H9 (cell line): ENCODE data around the gene RALBP1. TPM values are rescaled to one million over a fixed set of nuclear protein-coding genes. Genes with fewer than 3 reads are reported as not detected.

Experiments
- DNase-seq: peaks from one replicate; pipeline ENCODE4 v3.0.0-alpha.2; 2017
- H2AFZ ChIP-seq: one replicate; pipeline ENCODE4 v1.6.1; 2013; ENCODE audit warnings: mild to moderate bottlenecking, low read length, control low read depth, moderate library complexity
- H2AK5ac ChIP-seq: 2 replicates; pipeline ENCODE4 v1.6.1; 2013; ENCODE audit warnings: low read length, control low read depth, mixed read lengths; ENCODE audit not compliant: insufficient read length
- H2BK120ac ChIP-seq: one replicate; pipeline ENCODE4 v1.6.1; 2013; ENCODE audit warnings: low read depth, mild to moderate bottlenecking, low read length, control low read depth, inconsistent platforms; ENCODE audit not compliant: poor library complexity, severe bottlenecking
- H2BK12ac ChIP-seq: 2 replicates; pipeline ENCODE4 v1.6.1; 2013; ENCODE audit warnings: low read length, control low read depth, mixed read lengths, low read depth; ENCODE audit not compliant: insufficient read length
- H2BK15ac ChIP-seq: 2 replicates; pipeline ENCODE4 v1.6.1; 2013; ENCODE audit warnings: low read depth, low read length, control low read depth
- H2BK20ac ChIP-seq: one replicate; pipeline ENCODE4 v1.6.1; 2013; ENCODE audit warnings: low read depth, mild to moderate bottlenecking, low read length, control low read depth, inconsistent platforms; ENCODE audit not compliant: poor library complexity, severe bottlenecking
- H2BK5ac ChIP-seq: 2 replicates; pipeline ENCODE4 v1.6.1; 2013; ENCODE audit warnings: low read length, control low read depth, mixed read lengths; ENCODE audit not compliant: insufficient read length
- H3K14ac ChIP-seq: 2 replicates; pipeline ENCODE4 v1.6.1; 2013; ENCODE audit warnings: low read length, control low read depth; ENCODE audit not compliant: insufficient read depth
- H3K18ac ChIP-seq: 2 replicates; pipeline ENCODE4 v1.6.1; 2013; ENCODE audit warnings: low read depth, mild to moderate bottlenecking, mixed read lengths, low read length, control low read depth; ENCODE audit not compliant: insufficient read length
- H3K23ac ChIP-seq: 2 replicates; pipeline ENCODE4 v1.6.1; 2013; ENCODE audit warnings: low read length, control low read depth, mixed read lengths, low read depth; ENCODE audit not compliant: insufficient read length
- H3K23me2 ChIP-seq: 2 replicates; pipeline ENCODE4 v1.6.1; 2013; ENCODE audit warnings: low read depth, mild to moderate bottlenecking, mixed read lengths, low read length, control low read depth; ENCODE audit not compliant: insufficient read length, poor library complexity, severe bottlenecking
- H3K27ac ChIP-seq: 2 replicates; pipeline ENCODE4 v1.5.1; 2013; ENCODE audit warnings: low read length, control low read depth, mixed read lengths, low read depth; ENCODE audit not compliant: insufficient read length
- H3K27me3 ChIP-seq: 2 replicates; pipeline ENCODE4 v1.6.1; 2013; ENCODE audit warnings: low read length, control low read depth, inconsistent platforms; ENCODE audit not compliant: insufficient read depth
- H3K4ac ChIP-seq: 2 replicates; pipeline ENCODE4 v1.6.1; 2013; ENCODE audit warnings: low read depth, mild to moderate bottlenecking, control low read depth, inconsistent platforms, low read length, moderate library complexity
- H3K4me1 ChIP-seq: 2 replicates; pipeline ENCODE4 v1.6.1; 2013; ENCODE audit warnings: low read length, control low read depth, inconsistent platforms; ENCODE audit not compliant: insufficient read depth
- H3K4me2 ChIP-seq: 2 replicates; pipeline ENCODE4 v1.6.1; 2013; ENCODE audit warnings: low read length, control low read depth, mixed read lengths; ENCODE audit not compliant: insufficient read length, insufficient read depth
- H3K56ac ChIP-seq: 2 replicates; pipeline ENCODE4 v1.6.1; 2013; ENCODE audit warnings: low read depth, mild to moderate bottlenecking, mixed read lengths, low read length, control low read depth; ENCODE audit not compliant: insufficient read length
- H3K79me1 ChIP-seq: 2 replicates; pipeline ENCODE4 v1.6.1; 2013; ENCODE audit warnings: low read depth, mild to moderate bottlenecking, moderate library complexity, low read length, control low read depth, inconsistent platforms; ENCODE audit not compliant: insufficient read depth, poor library complexity, severe bottlenecking
- H3K79me2 ChIP-seq: 2 replicates; pipeline ENCODE4 v1.6.1; 2013; ENCODE audit warnings: low read length, control low read depth, inconsistent platforms; ENCODE audit not compliant: insufficient read depth
- H3K9ac ChIP-seq: 2 replicates; pipeline ENCODE4 v1.6.1; 2013; ENCODE audit warnings: low read length, control low read depth, mixed read lengths; ENCODE audit not compliant: insufficient read length; ENCODE audit errors: extremely low read depth
- H3K9me3 ChIP-seq: one replicate; pipeline ENCODE4 v1.6.1; 2013; ENCODE audit warnings: low read depth, low read length, inconsistent platforms; ENCODE audit not compliant: control insufficient read depth
- H3T11ph ChIP-seq: one replicate; pipeline ENCODE4 v1.6.1; 2013; ENCODE audit warnings: mild to moderate bottlenecking, low read length, control low read depth, inconsistent platforms
- H4K20me1 ChIP-seq: one replicate; pipeline ENCODE4 v1.6.1; 2013; ENCODE audit not compliant: control insufficient read depth, insufficient read length, insufficient read depth
- H4K5ac ChIP-seq: 2 replicates; pipeline ENCODE4 v1.6.1; 2013; ENCODE audit warnings: low read depth, mild to moderate bottlenecking, mixed read lengths, low read length, control low read depth; ENCODE audit not compliant: insufficient read length
- H4K8ac ChIP-seq: replicated peaks from 2 replicates; pipeline ENCODE4 v1.6.1; 2013; ENCODE audit warnings: low read length, control low read depth, mixed read lengths, low read depth; ENCODE audit not compliant: insufficient read length
- H4K91ac ChIP-seq: 2 replicates; pipeline ENCODE4 v1.6.1; 2013; ENCODE audit warnings: low read depth, mild to moderate bottlenecking, moderate library complexity, mixed read lengths, low read length, control low read depth; ENCODE audit not compliant: insufficient read length
- H3K27ac Mint-ChIP-seq, 3 experiments: 2 replicates in 2 of 3; 3 replicates in 1 of 3; pipeline ENCODE4 v1.8.0; 2020 to 2021; ENCODE audit warnings: mixed read lengths in 3 of 3, mild to moderate bottlenecking in 1 of 3, moderate library complexity in 1 of 3
- H3K27me3 Mint-ChIP-seq: 2 replicates; pipeline ENCODE4 v1.8.0; 2021; ENCODE audit warnings: low read depth, mild to moderate bottlenecking, moderate library complexity, mixed read lengths
- H3K36me3 Mint-ChIP-seq, 3 experiments: 2 replicates in 2 of 3; 3 replicates in 1 of 3; pipeline ENCODE4 v1.8.0; 2020 to 2021; ENCODE audit warnings: low read depth in 3 of 3, mixed read lengths in 3 of 3; ENCODE audit not compliant: insufficient read depth in 1 of 3
- H3K4me1 Mint-ChIP-seq, 2 experiments: 2 replicates each; pipeline ENCODE4 v1.8.0; 2020; ENCODE audit warnings: mixed read lengths in 2 of 2
- H3K4me3 Mint-ChIP-seq, 2 experiments: 2 replicates in 1 of 2; 3 replicates in 1 of 2; pipeline ENCODE4 v1.8.0; 2020 to 2021; ENCODE audit warnings: mild to moderate bottlenecking in 2 of 2, mixed read lengths in 2 of 2, moderate library complexity in 1 of 2
- H3K9me3 Mint-ChIP-seq, 2 experiments: 2 replicates in 1 of 2; 3 replicates in 1 of 2; pipeline ENCODE4 v1.8.0; 2020; ENCODE audit warnings: mild to moderate bottlenecking in 2 of 2, mixed read lengths in 2 of 2, moderate library complexity in 1 of 2
- CTCF ChIP-seq: fragments of 200-600 bp; sonication (generic); conservative IDR thresholded peaks from 3 replicates; pipeline ENCODE4 v1.8.0; 2021; ENCODE audit warnings: antibody characterized with exemption, mild to moderate bottlenecking
- WGBS: extraction: QIAGEN DNeasy Blood & Tissue Kit; methylation state at CpG from one replicate; pipeline ENCODE4 v1.1.7; 2013; ENCODE audit warnings: missing lambda C conversion rate, low lambda C conversion rate, mixed read lengths; ENCODE audit not compliant: insufficient read length; ENCODE audit errors: extremely low coverage; 5-methylcytosine and 5-hydroxymethylcytosine counted together
- total RNA-seq: library from RNA; stranded (reverse); gene quantifications from 2 replicates; pipeline ENCODE4 v1.2.1, GENCODE V29; 2021

The RALBP1 gene
- total RNA-seq, 1 experiment from 2014 or later: 51.0 TPM

GRCh38 chr18:9547782-9548181 is 72.5 kb downstream of the RALBP1 start:
- H3K79me1 ChIP-seq: no peaks in the 10 kb centered on the region
- no peak overlapping the region for H3K9ac ChIP-seq
- Mint-ChIP-seq H3K36me3 (peaks cover 34 to 68% (median 57%) of the 10 kb centered on the region in 3 experiments), H3K27ac (peak overlapping the region in 1 of 3 experiments; percentile 76; a peak in 1 of 7 replicates), H3K4me1 (peaks cover 22 to 23% of the 10 kb centered on the region in 2 experiments), H3K9me3 (peaks cover 4% of the 10 kb centered on the region in 2 experiments; a peak in 4 of 5 replicates), H3K4me3 (no peak overlapping the region), H3K27me3 (no peaks in the 10 kb centered on the region)
- no peak overlapping the region for H2AFZ ChIP-seq
- H3K4me2 ChIP-seq: no peak overlapping the region
- H3K27ac ChIP-seq: no peak overlapping the region
- WGBS: no CpG with 5 or more reads among the region's 7 CpGs
- no peak overlapping the region for H3T11ph ChIP-seq
- H4K91ac ChIP-seq: no peak overlapping the region
- H3K27me3 ChIP-seq: no peaks in the 10 kb centered on the region
- H2AK5ac ChIP-seq: no peak overlapping the region
- no peak for TF ChIP-seq CTCF
- H2BK5ac ChIP-seq: no peak overlapping the region
- no peak overlapping the region for H2BK120ac ChIP-seq
- H3K79me2 ChIP-seq: no peaks in the 10 kb centered on the region
- peaks cover 4% of the 10 kb centered on the region for H3K9me3 ChIP-seq
- no peak overlapping the region for H3K56ac ChIP-seq
- H3K4me1 ChIP-seq: no peaks in the 10 kb centered on the region
- DNase-seq: no peak
- no peaks in the 10 kb centered on the region for H3K23me2 ChIP-seq
- no peak overlapping the region for H3K4ac ChIP-seq
- H3K23ac ChIP-seq: no peak overlapping the region
- no peak overlapping the region for H3K18ac ChIP-seq
- H3K14ac ChIP-seq: no peak overlapping the region
- no peak overlapping the region for H2BK20ac ChIP-seq
- no peak overlapping the region for H4K5ac ChIP-seq
- no peak overlapping the region for H4K8ac ChIP-seq
- H2BK12ac ChIP-seq: no peak overlapping the region
- peaks cover 3% of the 10 kb centered on the region for H4K20me1 ChIP-seq
- H2BK15ac ChIP-seq: no peak overlapping the region
